ENCODE results near the gene TRAF4. TPM values are rescaled to one million over a fixed set of nuclear protein-coding genes. Genes with fewer than 3 reads are reported as not detected.
"Not testable (repeated sequence)": the region's sequence is repeated elsewhere in the genome, so short reads cannot be mapped to it uniquely, and the experiment has no call there.

Gene TRAF4
- total and polyA plus RNA-seq, 2 donors: 21.2 to 29.3 TPM

DNA sequence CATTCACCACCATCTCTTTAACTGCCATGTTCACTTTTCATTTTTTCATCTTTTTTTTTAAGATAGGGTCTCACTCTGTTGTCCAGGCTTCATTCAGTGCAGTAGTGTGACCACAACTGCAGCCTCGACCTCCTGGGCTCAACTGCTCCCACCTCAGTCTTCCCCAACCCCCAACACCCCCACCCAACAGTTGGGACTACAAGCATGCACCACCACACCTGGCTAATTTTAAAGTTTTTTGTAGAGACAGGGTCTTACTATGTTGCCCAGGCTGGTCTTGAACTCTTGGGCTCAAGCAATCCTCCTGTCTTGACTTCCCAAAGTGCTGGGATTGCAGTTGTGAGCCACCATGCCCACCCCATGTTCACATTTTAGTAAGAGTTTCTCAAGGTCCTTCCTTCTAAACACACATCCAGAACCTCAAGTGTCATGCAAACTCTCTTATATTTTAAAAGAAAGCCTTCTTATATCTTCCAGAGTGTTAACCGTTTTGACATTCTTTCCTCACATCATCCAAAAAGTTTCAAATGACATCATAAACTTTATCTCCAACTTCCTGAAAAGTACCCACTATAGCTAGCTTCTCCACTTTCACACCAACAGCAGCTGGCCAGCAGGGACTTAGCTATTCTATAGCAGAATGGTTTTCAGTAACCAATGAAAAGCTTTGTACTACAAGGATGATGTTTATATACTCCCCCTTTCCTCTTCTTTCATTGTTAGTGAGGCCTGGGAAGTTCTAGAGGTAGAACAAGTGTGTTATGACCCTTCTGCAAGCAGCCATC, 49.3 kb downstream of the TRAF4 start:
- Histone ChIP-seq H3K27ac (ENCODE audit: low read depth in 1 of 2, low read length in 1 of 2) (no peak overlapping the region), H3K27me3 (ENCODE audit: control insufficient read depth in 2 of 2, insufficient read depth in 1 of 2, low read length in 1 of 2) (no peaks in the 10 kb centered on the region), H3K9me3 (ENCODE audit: control insufficient read depth in 2 of 2, insufficient read depth in 1 of 2, low read length in 1 of 2) (no peaks in the 10 kb centered on the region), H3K4me3 (ENCODE audit: low read length in 2 of 2) (no peak overlapping the region), H3K36me3 (ENCODE audit: control insufficient read depth in 2 of 2, insufficient read depth in 2 of 2, low read length in 1 of 2) (peaks cover 0 to 3% of the 10 kb centered on the region in 2 donors), H3K4me1 (ENCODE audit: control insufficient read depth in 2 of 2, insufficient read depth in 2 of 2, low read length in 2 of 2) (no peaks in the 10 kb centered on the region)
- WGBS: 91% methylated on average over 2 of the region's 2 CpGs
- DNase-seq (ENCODE audit: low read depth in 6 of 9, low spot score in 9 of 9): no peak

DNA sequence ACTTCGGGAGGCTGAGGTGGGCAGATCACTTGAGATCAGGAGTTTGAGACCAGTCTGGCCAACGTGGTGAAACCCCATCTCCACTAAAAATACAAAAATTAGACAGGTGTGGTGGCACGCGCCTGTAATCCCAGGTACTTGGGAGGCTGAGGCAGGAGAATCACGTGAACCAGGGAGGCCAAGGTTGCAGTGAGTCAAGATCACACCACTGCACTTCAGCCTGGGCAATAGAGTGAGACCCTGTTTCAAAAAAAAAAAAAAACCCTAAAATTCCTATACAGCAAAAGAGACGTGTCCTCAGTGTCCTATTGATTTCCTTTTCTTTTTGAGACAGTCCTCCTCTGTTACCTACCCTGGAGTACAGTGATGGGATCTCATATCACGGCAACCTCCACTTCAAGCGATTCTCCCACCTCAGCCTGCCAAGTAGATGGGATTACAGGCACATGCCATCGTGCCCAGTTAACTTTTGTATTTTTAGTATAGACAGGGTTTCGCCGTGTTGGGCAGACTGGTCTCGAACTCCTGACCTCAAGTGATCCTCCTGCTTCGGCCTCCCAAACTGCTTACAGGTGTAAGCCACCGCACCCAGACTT, 51.1 kb downstream of the TRAF4 start:
- H3K4me3 ChIP-seq (ENCODE audit: low read length in 2 of 2); H3K4me1 ChIP-seq (ENCODE audit: control insufficient read depth in 2 of 2, insufficient read depth in 2 of 2, low read length in 2 of 2); DNase-seq (ENCODE audit: low read depth in 6 of 9, low spot score in 9 of 9); H3K36me3 ChIP-seq (ENCODE audit: control insufficient read depth in 2 of 2, insufficient read depth in 2 of 2, low read length in 1 of 2); H3K9me3 ChIP-seq (ENCODE audit: control insufficient read depth in 2 of 2, insufficient read depth in 1 of 2, low read length in 1 of 2); H3K27ac ChIP-seq (ENCODE audit: low read depth in 1 of 2, low read length in 1 of 2); H3K27me3 ChIP-seq (ENCODE audit: control insufficient read depth in 2 of 2, insufficient read depth in 1 of 2, low read length in 1 of 2): not testable (repeated sequence)
- WGBS: 97% methylated on average over 14 of the region's 14 CpGs

DNA sequence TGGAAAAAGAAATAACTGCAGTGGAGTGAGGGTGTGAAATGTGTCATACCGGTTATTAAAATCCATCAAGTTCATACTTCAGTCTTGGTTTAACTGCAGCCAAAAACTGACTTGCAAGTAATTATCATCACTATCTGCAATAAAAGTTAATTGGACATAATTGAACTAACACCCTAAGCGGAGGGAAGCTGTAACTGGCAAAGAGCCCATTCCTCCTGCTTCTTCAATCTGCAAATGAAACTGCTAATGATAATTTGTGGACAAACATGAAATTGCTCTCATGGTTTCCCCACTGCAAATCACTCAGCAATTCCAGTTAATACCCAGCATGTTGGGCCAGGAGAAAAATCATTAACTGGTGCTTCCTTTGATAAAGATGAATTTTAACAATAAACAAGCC, 52.3 kb downstream of the TRAF4 start:
- Histone ChIP-seq H3K36me3 (ENCODE audit: control insufficient read depth in 2 of 2, insufficient read depth in 2 of 2, low read length in 1 of 2) (peaks cover 0 to 4% of the 10 kb centered on the region in 2 donors), H3K27me3 (ENCODE audit: control insufficient read depth in 2 of 2, insufficient read depth in 1 of 2, low read length in 1 of 2) (no peaks in the 10 kb centered on the region), H3K9me3 (ENCODE audit: control insufficient read depth in 2 of 2, insufficient read depth in 1 of 2, low read length in 1 of 2) (no peaks in the 10 kb centered on the region), H3K4me3 (ENCODE audit: low read length in 2 of 2) (no peak overlapping the region), H3K4me1 (ENCODE audit: control insufficient read depth in 2 of 2, insufficient read depth in 2 of 2, low read length in 2 of 2) (no peaks in the 10 kb centered on the region), H3K27ac (ENCODE audit: low read depth in 1 of 2, low read length in 1 of 2) (no peak overlapping the region)
- WGBS: 97% methylated on average over 2 of the region's 2 CpGs
- no peak for DNase-seq (ENCODE audit: low read depth in 6 of 9, low spot score in 9 of 9)

Other genes starting within 250 kb of the TRAF4 start
- gene FOXN1, start 237.7 kb upstream of the TRAF4 start, total RNA-seq: 5.4 TPM
- gene FOXN1, start 237.7 kb upstream of the TRAF4 start, polyA plus RNA-seq: 6.5 TPM
- gene UNC119, start 191.4 kb upstream of the TRAF4 start, total RNA-seq: 30.4 TPM
- 30.6 TPM for gene UNC119, start 191.4 kb upstream of the TRAF4 start, polyA plus RNA-seq
- gene PIGS, start 172.5 kb upstream of the TRAF4 start, total RNA-seq: 25.5 TPM
- 19.6 TPM for gene PIGS, start 172.5 kb upstream of the TRAF4 start, polyA plus RNA-seq
- gene ALDOC, start 167.1 kb upstream of the TRAF4 start, total RNA-seq: 18.2 TPM
- 10.6 TPM for gene ALDOC, start 167.1 kb upstream of the TRAF4 start, polyA plus RNA-seq
- gene SPAG5, start 145.0 kb upstream of the TRAF4 start, total RNA-seq: 46.0 TPM
- 19.4 TPM for gene SPAG5, start 145.0 kb upstream of the TRAF4 start, polyA plus RNA-seq
- 2.6 TPM for gene RSKR, start 129.8 kb upstream of the TRAF4 start, total RNA-seq
- 6.4 TPM for gene RSKR, start 129.8 kb upstream of the TRAF4 start, polyA plus RNA-seq
- gene BLTP2, start 98.9 kb upstream of the TRAF4 start, total RNA-seq: 49.8 TPM
- gene BLTP2, start 98.9 kb upstream of the TRAF4 start, polyA plus RNA-seq: 18.6 TPM
- 47.2 TPM for gene SDF2, start 82.1 kb upstream of the TRAF4 start, total RNA-seq
- gene SDF2, start 82.1 kb upstream of the TRAF4 start, polyA plus RNA-seq: 40.8 TPM
- 21.2 TPM for gene SUPT6H, start 81.8 kb upstream of the TRAF4 start, total RNA-seq
- gene SUPT6H, start 81.8 kb upstream of the TRAF4 start, polyA plus RNA-seq: 27.0 TPM
- 1.0 TPM for gene PROCA1, start 32.1 kb upstream of the TRAF4 start, total RNA-seq
- gene PROCA1, start 32.1 kb upstream of the TRAF4 start, polyA plus RNA-seq: 11.3 TPM
- 26.6 TPM for gene RAB34, start 26.1 kb upstream of the TRAF4 start, total RNA-seq
- 81.9 TPM for gene RAB34, start 26.1 kb upstream of the TRAF4 start, polyA plus RNA-seq
- 1,968 TPM for gene RPL23A, start 24.0 kb upstream of the TRAF4 start, total RNA-seq
- 1,777 TPM for gene RPL23A, start 24.0 kb upstream of the TRAF4 start, polyA plus RNA-seq
- 7.7 TPM for gene TLCD1, start 17.8 kb upstream of the TRAF4 start, total RNA-seq
- 9.2 TPM for gene TLCD1, start 17.8 kb upstream of the TRAF4 start, polyA plus RNA-seq
- 2.2 TPM for gene NEK8, start 15.2 kb upstream of the TRAF4 start, total RNA-seq
- gene NEK8, start 15.2 kb upstream of the TRAF4 start, polyA plus RNA-seq: 5.1 TPM
- gene FAM222B, start 98.8 kb downstream of the TRAF4 start, total RNA-seq: 2.5 TPM
- gene FAM222B, start 98.8 kb downstream of the TRAF4 start, polyA plus RNA-seq: 9.5 TPM
- 19.7 TPM for gene ERAL1, start 111.0 kb downstream of the TRAF4 start, total RNA-seq
- gene ERAL1, start 111.0 kb downstream of the TRAF4 start, polyA plus RNA-seq: 30.3 TPM
- gene FLOT2, start 153.7 kb downstream of the TRAF4 start, total RNA-seq: 29.9 TPM
- gene FLOT2, start 153.7 kb downstream of the TRAF4 start, polyA plus RNA-seq: 82.1 TPM
- 12.7 TPM for gene DHRS13, start 159.1 kb downstream of the TRAF4 start, total RNA-seq
- gene DHRS13, start 159.1 kb downstream of the TRAF4 start, polyA plus RNA-seq: 18.9 TPM
- gene PHF12, start 207.5 kb downstream of the TRAF4 start, total RNA-seq: 20.5 TPM
- gene PHF12, start 207.5 kb downstream of the TRAF4 start, polyA plus RNA-seq: 32.4 TPM

Data from thymus (tissue), 11 donors.